Amniotic stem cell (primary cell): Measurements from ENCODE around the gene RPS25.
"Not testable (repeated sequence)": the region's sequence is repeated elsewhere in the genome, so short reads cannot be mapped to it uniquely, and the experiment has no call there.

Source experiments
- DNase-seq: peaks from one replicate; lab custom pipeline; 2025; lab: John Stamatoyannopoulos, UW

RPS25 gene

GRCh38 chr11:119015054-119015611, 3.0 kb downstream of the RPS25 start:
- no peak for DNase-seq

- no peak for DNase-seq
Observed at GRCh38 chr11:119014209-119014924, 3.8 kb downstream of the RPS25 start.

- DNase-seq: no peak
Observed at GRCh38 chr11:119012629-119013170, 5.4 kb downstream of the RPS25 start.

DNA sequence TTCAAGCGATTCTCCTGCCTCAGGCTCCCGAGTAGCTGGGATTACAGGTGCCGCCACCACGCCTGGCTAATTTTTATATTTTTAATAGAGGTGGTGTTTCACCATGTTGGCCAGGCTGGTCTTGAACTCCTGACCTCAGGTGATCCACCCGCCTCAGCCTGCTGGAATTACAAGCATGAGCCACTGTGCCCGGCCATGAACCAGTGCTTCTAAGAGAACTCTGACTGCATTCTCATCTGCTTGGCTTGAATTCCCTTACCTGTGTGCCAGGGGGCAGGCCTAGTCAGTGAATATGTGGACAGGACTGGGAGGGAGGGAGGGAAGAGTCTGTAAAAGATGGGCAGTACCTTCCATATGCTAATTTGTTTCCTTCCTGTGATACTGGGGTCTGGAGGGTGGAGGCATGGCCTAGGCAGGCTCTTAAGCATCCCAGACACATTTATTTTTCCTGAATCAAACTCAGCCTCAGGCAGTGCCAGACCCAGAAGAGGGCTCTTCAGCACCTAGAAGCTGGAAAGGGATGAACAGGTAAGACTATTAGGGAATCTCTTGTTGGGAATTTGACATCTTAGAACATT, 6.6 kb downstream of the RPS25 start:
- no peak for DNase-seq

DNA sequence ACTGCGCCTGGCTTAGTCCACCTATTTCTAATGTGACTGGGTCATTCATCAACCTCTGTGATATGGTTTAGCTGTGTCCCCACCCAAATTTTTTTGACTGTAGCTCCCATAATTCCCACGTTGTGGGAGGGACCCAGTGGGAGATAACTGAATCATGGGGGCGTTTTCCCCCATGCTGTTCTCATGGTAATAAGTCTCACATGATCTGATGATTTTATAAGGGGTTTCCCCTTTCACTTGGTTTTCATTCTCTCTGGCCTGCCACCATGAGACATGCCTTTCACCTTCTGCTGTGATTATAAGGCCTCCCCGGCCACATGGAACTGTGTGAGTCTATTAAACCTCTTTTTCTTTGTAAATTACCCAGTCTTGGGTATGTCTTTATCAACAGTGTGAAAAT, 11.5 kb downstream of the RPS25 start:
- DNase-seq: no peak

DNA sequence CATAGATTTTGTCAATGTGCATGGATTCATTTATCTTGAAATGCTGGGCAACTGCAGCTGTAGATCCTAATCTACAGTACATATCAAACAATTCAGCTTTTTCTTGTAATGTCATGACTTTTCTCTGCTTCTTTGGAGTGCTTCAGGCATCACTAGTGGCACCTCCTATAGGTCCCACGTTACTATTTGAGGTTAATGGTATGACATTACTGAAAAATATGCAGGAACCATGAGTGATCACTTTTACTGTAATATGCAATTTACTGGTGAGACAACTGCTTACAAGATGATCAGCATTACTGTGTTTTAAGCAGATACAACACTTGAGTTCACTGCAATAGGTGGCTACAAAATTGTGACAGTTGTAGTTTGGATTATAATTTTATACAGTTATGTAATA, 17.2 kb downstream of the RPS25 start:
- DNase-seq: no peak

GRCh38 chr11:118998822-118999221, 19.3 kb downstream of the RPS25 start:
- no peak for DNase-seq

DNA sequence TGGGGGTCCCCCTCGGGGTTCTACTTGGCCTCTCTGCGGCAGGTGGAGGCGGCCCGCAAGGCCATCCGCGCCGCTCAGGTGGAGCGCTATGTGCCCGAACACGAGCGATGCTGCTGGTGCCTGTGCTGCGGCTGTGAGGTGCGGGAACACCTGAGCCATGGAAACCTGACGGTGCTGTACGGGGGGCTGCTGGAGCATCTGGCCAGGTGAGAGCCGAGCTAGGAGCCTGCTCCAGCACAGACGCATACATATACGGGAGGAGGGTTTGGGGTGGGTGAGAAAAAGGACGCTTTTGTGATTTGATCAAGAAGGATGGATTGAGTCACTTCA, 19.8 kb downstream of the RPS25 start:
- DNase-seq: no peak

DNA sequence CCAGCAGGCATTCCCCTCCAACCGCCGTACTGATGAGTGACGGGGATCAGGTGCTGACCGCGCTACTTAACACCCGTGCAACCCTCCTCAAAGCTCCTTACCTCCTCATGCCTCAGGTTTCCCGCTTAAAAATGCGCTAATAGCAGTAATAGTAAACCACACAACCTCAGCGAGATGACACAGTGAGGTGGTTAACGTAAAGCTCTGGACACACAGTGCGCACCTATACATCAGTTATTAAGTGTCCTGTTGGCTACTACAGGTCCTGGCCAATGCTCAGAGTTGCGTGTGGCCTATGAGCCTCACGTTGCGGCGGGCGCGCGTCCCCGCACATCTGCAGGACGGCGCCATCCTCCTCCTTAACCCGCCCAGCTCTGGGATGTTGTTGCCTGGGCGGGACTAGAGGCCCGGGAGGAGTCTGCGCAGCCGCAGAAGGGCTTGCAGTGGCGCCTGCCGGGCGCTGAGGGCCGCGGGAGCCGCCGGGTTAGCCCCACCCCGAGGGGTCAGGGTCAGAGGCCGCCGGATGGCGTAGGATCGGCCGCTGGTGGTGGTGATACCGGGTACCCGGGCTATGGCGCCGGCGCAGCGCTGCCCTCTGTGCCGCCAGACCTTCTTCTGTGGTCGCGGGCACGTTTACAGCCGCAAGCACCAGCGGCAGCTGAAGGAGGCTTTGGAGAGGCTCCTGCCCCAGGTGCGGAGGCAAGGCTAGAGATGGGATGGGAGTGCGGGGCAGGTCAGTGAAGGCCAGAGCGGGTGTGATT, 20.3 kb downstream of the RPS25 start, which contains the start of gene CENATAC:
Gene CENATAC, plus strand, starts transcription at position 512 of the 761 bp plus-strand sequence. Its CDS starts 60 bp downstream, at position 572.
- peak; percentile 34 for DNase-seq

GRCh38 chr11:118996926-118997626, 21.1 kb downstream of the RPS25 start:
- no peak for DNase-seq

- not testable (repeated sequence) for DNase-seq
Observed at GRCh38 chr11:118991486-118992038, 26.6 kb downstream of the RPS25 start.

DNA sequence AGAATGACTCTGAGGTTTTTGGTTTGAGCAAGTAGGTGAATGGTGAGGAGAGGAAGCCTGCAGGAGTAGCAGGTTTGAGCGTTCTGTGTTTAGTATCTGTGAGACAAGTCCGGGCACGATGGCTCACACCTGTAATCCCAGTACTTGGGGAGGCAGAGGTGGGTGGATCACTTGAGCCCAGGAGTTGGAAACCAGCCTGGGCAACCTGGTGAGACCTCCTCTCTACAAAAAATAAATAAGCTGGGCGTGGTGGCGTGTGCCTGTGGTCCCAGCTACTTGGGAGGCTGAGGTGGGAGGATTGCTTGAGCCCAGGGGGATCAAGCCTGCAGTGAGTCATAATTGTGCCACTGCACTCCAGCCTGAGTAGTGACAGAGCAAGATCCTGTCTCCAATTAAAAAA, 29.9 kb downstream of the RPS25 start:
- no peak for DNase-seq

DNA sequence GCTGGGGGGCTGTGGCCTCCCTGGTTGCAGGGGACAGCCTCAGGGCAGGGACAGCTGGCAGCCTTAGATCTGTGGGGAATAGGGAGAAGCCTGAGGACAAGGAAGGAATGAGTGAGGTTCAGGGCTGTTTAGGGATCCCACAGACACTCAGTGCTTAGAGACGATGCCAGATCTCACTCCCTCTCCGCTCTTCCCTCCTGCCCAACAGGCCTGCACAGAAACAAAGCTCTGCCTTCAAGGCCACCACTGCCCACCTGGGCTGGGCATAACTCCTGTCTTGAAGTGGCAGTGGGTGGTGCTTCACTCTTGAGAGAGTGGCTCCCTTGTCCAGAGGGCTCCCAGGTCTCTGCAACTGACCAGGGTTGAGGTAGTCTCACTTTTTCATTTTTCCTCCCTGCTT, 33.3 kb downstream of the RPS25 start:
- DNase-seq: no peak

DNA sequence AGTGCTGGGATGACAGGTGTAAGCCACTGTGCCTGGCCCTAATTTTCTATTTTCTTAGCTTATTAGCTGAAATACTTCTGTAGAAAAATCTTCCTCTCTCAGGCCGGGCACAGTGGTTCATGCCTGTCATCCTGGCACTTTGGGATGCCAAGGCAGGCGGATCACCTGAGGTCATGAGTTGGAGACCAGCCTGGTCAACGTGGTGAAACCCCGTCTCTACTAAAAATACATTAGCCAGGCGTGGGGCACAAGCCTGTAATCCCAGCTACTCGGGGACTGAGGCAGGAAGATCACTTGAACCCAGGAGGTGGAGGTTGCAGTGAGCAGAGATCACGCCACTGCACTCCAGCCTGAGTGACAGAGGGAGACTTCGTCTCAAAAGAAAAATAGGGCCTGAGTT, 33.8 kb downstream of the RPS25 start:
- not testable (repeated sequence) for DNase-seq

DNA sequence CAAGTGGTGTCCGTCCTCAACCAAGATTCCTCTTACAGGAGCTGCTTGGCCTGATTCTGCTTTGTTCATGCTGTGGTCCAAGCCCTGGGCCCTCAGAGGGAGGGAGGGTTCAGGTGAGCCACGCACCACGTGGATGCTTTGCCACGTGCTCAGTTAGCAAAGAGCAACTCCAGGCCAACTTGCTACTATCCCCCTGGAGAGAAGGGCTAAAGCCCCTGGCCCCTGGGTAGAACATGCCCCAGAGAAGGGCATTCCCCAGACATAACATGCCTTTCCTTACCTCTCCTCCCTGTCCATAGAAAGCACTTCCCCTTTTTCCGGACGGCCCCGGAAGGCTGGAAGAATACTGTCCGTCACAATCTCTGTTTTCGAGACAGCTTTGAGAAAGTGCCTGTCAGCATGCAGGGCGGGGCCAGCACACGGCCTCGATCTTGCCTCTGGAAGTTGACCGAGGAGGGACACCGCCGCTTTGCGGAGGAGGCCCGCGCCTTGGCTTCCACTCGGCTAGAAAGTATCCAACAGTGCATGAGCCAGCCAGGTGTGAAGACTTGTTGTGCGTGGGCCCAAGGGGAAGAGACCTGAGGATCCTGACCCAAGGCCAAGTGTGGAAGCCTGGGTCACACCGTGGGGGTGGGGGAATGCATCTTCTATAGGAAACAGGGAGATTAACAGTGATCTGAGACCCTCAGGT, 37.8 kb downstream of the RPS25 start:
- DNase-seq: no peak

- DNase-seq: no peak
Observed at GRCh38 chr11:118979434-118979833, 38.7 kb downstream of the RPS25 start.

DNA sequence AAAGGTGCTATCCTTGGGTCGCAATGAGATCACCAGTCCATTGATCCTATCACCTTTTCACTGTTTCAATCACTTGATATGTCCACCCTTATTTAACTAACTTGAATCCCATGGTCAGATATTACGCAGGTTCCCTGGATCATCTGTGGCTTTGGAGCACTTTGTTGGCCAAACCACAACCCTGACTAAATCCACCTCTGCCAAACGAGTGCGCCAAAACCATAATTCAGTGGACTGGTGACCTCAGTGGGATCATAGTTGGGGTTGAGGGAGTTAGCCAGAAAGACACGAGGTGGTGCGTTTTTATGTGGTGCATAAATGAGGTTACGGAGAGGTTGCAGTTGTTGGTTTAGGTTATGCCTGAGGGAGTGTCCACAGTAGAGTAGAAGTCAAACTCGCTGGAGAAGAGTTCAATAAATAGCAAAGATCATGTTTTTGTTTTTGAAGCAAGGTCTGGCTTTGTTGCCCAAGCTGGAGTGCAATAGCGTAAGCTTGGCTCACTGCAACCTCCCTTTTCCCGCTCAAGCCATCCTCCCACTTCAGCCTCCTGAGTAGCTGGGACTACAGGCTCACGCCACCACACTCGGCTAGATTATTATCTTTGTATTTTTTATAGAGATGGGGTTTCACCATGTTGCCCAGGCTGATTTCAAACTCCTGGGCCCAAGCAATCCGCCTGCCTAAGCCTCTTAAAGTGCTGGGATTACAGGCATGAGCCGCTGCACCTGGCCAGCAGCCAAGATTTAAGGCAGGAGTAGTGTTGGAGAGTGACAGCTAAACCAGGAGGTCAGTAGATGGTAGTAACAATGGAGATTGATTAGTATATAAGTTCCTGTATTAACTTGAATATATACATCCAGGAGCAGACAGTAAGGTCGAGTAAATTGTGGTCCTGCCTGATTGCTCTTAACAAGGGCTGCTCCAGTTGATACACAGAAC, 42.1 kb downstream of the RPS25 start:
- DNase-seq: no peak

DNA sequence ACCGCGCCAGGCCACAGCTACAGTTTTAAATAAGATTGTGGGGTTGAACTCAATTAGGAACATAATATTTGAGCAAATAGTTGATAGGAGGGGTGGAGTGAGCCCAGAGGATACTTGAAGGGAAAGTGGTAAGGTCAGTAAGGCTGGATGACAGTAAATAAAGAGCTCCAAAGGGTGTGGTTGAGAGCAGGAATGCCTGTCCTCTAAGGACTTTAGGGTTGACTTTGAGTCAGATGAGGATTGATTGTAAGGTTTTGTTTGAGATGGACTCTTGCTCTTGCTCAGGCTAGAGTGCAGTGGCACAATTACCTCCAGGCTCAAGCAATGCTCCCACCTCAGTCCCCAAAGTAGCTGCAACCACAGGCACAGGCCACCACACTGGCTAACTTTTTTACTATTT, 44.2 kb downstream of the RPS25 start:
- DNase-seq: no peak

DNA sequence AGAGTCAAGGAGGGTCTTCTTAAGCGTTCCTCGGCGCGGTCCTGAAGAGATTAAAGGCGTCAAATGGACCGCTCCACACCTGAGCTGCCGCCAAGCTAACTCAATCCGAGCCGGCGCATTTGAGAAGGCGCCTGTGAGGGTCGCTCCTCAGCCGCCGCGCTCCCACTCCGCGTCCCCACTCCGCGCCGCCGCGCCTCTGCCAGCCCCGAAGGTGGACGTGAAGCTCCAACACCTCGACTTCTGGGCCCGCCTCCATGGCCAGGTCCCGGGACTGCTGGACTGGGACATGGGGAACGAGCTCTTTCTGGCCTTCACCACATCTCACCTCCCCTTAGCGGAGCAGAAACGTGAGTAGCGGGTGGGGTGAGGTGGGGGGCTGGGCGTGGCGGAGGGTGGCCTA, 46.5 kb downstream of the RPS25 start, which contains the start of gene FOXR1:
Gene FOXR1, plus strand, starts transcription at position 116 of the 400 bp plus-strand sequence. Its CDS starts 171 bp downstream, at position 287.
- no peak for DNase-seq

GRCh38 chr11:118969508-118969907, 48.6 kb downstream of the RPS25 start:
- not testable (repeated sequence) for DNase-seq
